Fibroblast of gingiva (primary cell): ENCODE results near the gene MYCN.

Source experiments
- DNase-seq: peaks from one replicate; pipeline ENCODE4 v3.0.0-alpha.2; 2011; ENCODE audit warnings: low read depth

Gene MYCN

GRCh38 chr2:15931319-15931890 is 8.9 kb upstream of the MYCN start:
- no peak for DNase-seq

GRCh38 chr2:15931950-15932349 is 8.4 kb upstream of the MYCN start:
- no peak for DNase-seq

- no peak for DNase-seq
These were observed 7.8 kb upstream of the MYCN start for GRCh38 chr2:15932394-15933183.

GRCh38 chr2:15933184-15933845 is 7.0 kb upstream of the MYCN start:
- no peak for DNase-seq

GRCh38 chr2:15934291-15934945 is 5.9 kb upstream of the MYCN start:
- DNase-seq: no peak

GRCh38 chr2:15935189-15935588 is 5.2 kb upstream of the MYCN start:
- DNase-seq: no peak

- no peak for DNase-seq
These were observed 4.7 kb upstream of the MYCN start for GRCh38 chr2:15935675-15936074.

- no peak for DNase-seq
These were observed 3.9 kb upstream of the MYCN start for GRCh38 chr2:15936277-15937104.

- DNase-seq: no peak
These were observed 3.1 kb upstream of the MYCN start for GRCh38 chr2:15937105-15937881.

- no peak for DNase-seq
These were observed 2.2 kb upstream of the MYCN start for GRCh38 chr2:15937882-15938802.

GRCh38 chr2:15938803-15939555 is 1.4 kb upstream of the MYCN start:
- DNase-seq: no peak

GRCh38 chr2:15939556-15939853 is 845 bp upstream of the MYCN start:
- DNase-seq: no peak

GRCh38 chr2:15940661-15941480 is 521 bp downstream of the MYCN start:
- DNase-seq: no peak

GRCh38 chr2:15941481-15941850 is 1.1 kb downstream of the MYCN start:
- no peak for DNase-seq

GRCh38 chr2:15941871-15942710 is 1.7 kb downstream of the MYCN start:
- DNase-seq: no peak

- no peak for DNase-seq
These were observed 2.5 kb downstream of the MYCN start for GRCh38 chr2:15942711-15943345.
